ENCODE data around the gene SLC26A1. TPM values are rescaled to one million over a fixed set of nuclear protein-coding genes. Genes with fewer than 3 reads are reported as not detected.

Gene SLC26A1
- total RNA-seq, 4 donors from 2014 or later: 1.7 to 4.1 (median 2.8) TPM

DNA sequence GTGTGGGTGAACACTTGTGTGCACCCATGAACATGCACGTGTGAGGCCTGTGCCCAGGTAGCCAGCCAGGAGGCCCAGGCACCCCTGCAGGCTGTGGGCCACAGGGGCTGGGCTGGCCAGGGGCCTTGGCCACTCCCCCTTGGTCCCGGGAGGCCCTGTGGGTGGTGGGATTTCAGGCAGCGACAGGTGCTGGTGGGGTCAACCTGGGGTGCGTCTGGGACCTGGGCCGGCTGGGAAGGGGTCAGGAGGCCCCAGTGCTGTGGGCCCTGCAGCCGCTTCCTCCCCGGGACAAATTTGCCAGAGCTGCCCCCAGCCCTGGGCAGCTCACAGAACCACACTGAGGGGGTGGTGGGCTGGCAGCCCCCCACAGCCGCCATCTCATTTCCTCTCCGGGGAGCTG is 26.1 kb upstream of the SLC26A1 start:
- in situ Hi-C loops (cut with MboI; ENCODE audit: low pct_ligation_motif_present in 1 of 4, low pct_unique_long_range_greater_than_20kb in 1 of 4, low sequenced_read_pairs in 3 of 4): no loop called here

GRCh38 chr4:1018147-1019020 is 25.2 kb upstream of the SLC26A1 start:
- TF ChIP-seq POLR2AphosphoS5 (IDR thresholded peaks at IDR 0.05) (no peak), POLR2A (IDR thresholded peaks at IDR 0.05) (no peak), CTCF (IDR thresholded peaks at IDR 0.05) (no peak), EP300 (IDR thresholded peaks at IDR 0.05; ENCODE audit: low read depth) (no peak)
- Histone ChIP-seq H3K9me3 (no peaks in the 10 kb centered on the region), H3K27ac (no peak overlapping the region), H3K4me1 (peaks cover 4 to 15% (median 10%) of the 10 kb centered on the region in 4 donors), H3K27me3 (no peaks in the 10 kb centered on the region), H3K4me3 (no peak overlapping the region), H3K36me3 (no peaks in the 10 kb centered on the region)
- 82% methylated on average over 25 of the region's 29 CpGs; no CpG with 5 or more reads in 1 of the 2 donors for WGBS, 2 donors (ENCODE audit: low coverage in 1 of 2)
- intact Hi-C loops (cut with DNase I; ENCODE audit: low total_unique reads) (no loop called here), in situ Hi-C loops (cut with MboI; ENCODE audit: low pct_ligation_motif_present in 1 of 4, low pct_unique_long_range_greater_than_20kb in 1 of 4, low sequenced_read_pairs in 3 of 4) (no loop called here)
- no peak for DNase-seq

More for the DNA sequence above, 26.1 kb upstream of the SLC26A1 start:
- no peak for DNase-seq
- Histone ChIP-seq H3K4me3 (no peak overlapping the region), H3K27me3 (no peaks in the 10 kb centered on the region), H3K36me3 (no peaks in the 10 kb centered on the region), H3K9me3 (no peaks in the 10 kb centered on the region), H3K27ac (no peak overlapping the region), H3K4me1 (peaks cover 4 to 15% (median 10%) of the 10 kb centered on the region in 4 donors)
- 75% methylated on average over 6 of the region's 9 CpGs; no CpG with 5 or more reads in 1 of the 2 donors for WGBS, 2 donors (ENCODE audit: low coverage in 1 of 2)
- TF ChIP-seq CTCF (IDR thresholded peaks at IDR 0.05) (no peak), POLR2AphosphoS5 (IDR thresholded peaks at IDR 0.05) (no peak), EP300 (IDR thresholded peaks at IDR 0.05; ENCODE audit: low read depth) (no peak), POLR2A (IDR thresholded peaks at IDR 0.05) (no peak)
- intact Hi-C loops (cut with DNase I; ENCODE audit: low total_unique reads): no loop called here

- DNase-seq: no peak
- intact Hi-C loops (cut with DNase I; ENCODE audit: low total_unique reads): no loop called here
- no peak for TF ChIP-seq POLR2AphosphoS5 (IDR thresholded peaks at IDR 0.05)
- no peak for TF ChIP-seq CTCF (IDR thresholded peaks at IDR 0.05)
- no peak for TF ChIP-seq EP300 (IDR thresholded peaks at IDR 0.05; ENCODE audit: low read depth)
- no peak for TF ChIP-seq POLR2A (IDR thresholded peaks at IDR 0.05)
- no peaks in the 10 kb centered on the region for H3K27me3 ChIP-seq
- no peaks in the 10 kb centered on the region for H3K36me3 ChIP-seq
- in situ Hi-C loops (cut with MboI; ENCODE audit: low pct_ligation_motif_present in 1 of 4, low pct_unique_long_range_greater_than_20kb in 1 of 4, low sequenced_read_pairs in 3 of 4): no loop called here
- H3K4me3 ChIP-seq: no peak overlapping the region
- H3K4me1 ChIP-seq: peaks cover 5 to 16% (median 11%) of the 10 kb centered on the region in 4 donors
- no peaks in the 10 kb centered on the region for H3K9me3 ChIP-seq
- no peak overlapping the region for H3K27ac ChIP-seq
- WGBS, 2 donors (ENCODE audit: low coverage in 1 of 2): 89% methylated on average over 10 of the region's 15 CpGs; no CpG with 5 or more reads in 1 of the 2 donors
Measured at GRCh38 chr4:1017706-1018105, 24.5 kb upstream of the SLC26A1 start.

DNA sequence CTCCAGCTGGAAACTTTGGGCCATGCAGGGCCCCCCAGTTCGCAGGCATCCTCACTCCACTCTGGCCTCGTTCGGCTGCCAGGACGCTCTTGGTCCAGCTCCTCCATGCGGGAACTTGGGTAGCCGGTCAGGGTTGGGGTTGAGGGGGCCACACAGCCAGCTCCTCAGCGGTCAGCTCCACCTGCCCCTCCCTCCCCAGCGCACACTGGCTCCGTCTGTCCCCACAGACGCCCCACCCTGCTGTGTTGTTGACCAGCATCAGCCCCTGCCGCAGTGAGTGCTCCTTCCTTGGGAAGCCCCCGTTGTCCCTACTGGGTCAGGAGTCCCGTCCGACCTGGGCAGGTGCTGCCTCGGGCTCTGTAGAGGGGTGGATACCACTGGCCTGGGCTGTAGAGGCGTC is 24.0 kb upstream of the SLC26A1 start:
- H3K9me3 ChIP-seq: no peaks in the 10 kb centered on the region
- in situ Hi-C loops (cut with MboI; ENCODE audit: low pct_ligation_motif_present in 1 of 4, low pct_unique_long_range_greater_than_20kb in 1 of 4, low sequenced_read_pairs in 3 of 4) (no loop called here), intact Hi-C loops (cut with DNase I; ENCODE audit: low total_unique reads) (no loop called here)
- no peak overlapping the region for H3K4me3 ChIP-seq
- WGBS, 2 donors (ENCODE audit: low coverage in 1 of 2): 97% methylated on average over 11 of the region's 16 CpGs; no CpG with 5 or more reads in 1 of the 2 donors
- no peak for DNase-seq
- TF ChIP-seq POLR2A (IDR thresholded peaks at IDR 0.05) (no peak), CTCF (IDR thresholded peaks at IDR 0.05) (no peak), POLR2AphosphoS5 (IDR thresholded peaks at IDR 0.05) (no peak), EP300 (IDR thresholded peaks at IDR 0.05; ENCODE audit: low read depth) (no peak)
- no peak overlapping the region for H3K27ac ChIP-seq
- peaks cover 5 to 16% (median 11%) of the 10 kb centered on the region in 4 donors for H3K4me1 ChIP-seq
- no peaks in the 10 kb centered on the region for H3K36me3 ChIP-seq
- no peaks in the 10 kb centered on the region for H3K27me3 ChIP-seq

All from transverse colon (tissue), 4 donors.